Raji (cell line): ENCODE data around the gene BICD2.

Experiments
- POLR2A ChIP-seq: IDR thresholded peaks from 2 replicates; pipeline ENCODE4 v1.6.1; 2011; ENCODE audit warnings: low read depth, low read length, control low read depth; ENCODE audit not compliant: insufficient read depth

The BICD2 gene

DNA sequence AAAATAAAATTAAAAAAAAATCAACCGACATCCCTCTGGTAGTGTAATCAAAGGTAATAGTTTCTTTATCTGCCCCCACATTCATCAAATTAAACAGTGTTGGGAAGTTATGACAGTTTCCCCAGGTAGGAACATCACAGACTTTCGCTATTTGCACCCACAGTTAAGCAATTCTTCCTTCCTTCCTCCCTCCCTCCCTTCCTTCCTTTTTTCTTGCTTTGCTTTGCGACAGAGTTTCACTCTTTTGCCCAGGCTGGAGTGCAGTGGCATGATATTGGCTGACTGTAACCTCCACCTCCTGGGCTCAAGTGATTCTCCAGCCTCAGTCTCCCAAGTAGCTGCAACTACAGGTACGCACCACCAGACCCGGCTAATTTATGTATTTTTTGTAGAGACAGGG is 10.8 kb upstream of the BICD2 start:
- TF ChIP-seq POLR2A = no peak

- TF ChIP-seq POLR2A = no peak
These were observed 9.6 kb upstream of the BICD2 start for GRCh38 chr9:92774274-92774673.

DNA sequence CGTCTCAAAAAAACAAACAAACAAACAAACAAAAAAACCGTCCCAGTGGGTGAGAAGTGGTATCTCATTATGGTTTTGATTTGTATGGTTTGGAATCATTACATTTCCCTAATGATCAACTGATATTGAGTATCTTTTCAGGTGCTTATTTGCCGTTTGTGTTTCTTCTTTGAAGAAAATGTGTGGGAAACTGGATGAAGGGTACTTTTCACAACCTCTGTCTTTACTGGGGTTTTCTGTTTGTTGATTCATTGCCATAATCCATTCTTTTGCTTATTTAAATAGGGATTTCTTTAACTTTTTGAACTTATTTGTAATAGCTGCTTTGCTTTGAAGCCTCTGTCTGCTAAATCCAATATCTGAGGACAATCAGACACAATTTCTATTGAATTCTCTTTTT is 9.2 kb upstream of the BICD2 start:
- no peak for TF ChIP-seq POLR2A

DNA sequence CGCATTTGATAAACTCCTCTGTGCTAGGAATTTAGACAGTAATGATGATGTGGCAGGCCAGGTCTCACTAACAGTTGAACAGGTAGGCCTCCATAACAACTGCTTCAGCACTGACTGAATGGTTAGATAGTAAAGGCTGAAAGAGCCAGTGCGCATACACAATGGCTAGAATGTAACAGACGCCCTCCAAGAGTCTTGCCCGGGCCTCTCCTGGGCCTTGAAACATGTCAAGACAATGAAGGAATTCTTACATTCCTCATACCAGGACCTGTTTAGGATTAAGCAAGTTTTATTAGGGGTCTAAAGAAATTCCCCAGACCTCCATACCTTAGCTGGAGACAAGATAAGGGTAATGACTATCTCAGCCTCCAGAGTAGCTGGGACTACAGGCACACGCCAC is 6.7 kb upstream of the BICD2 start:
- no peak for TF ChIP-seq POLR2A

DNA sequence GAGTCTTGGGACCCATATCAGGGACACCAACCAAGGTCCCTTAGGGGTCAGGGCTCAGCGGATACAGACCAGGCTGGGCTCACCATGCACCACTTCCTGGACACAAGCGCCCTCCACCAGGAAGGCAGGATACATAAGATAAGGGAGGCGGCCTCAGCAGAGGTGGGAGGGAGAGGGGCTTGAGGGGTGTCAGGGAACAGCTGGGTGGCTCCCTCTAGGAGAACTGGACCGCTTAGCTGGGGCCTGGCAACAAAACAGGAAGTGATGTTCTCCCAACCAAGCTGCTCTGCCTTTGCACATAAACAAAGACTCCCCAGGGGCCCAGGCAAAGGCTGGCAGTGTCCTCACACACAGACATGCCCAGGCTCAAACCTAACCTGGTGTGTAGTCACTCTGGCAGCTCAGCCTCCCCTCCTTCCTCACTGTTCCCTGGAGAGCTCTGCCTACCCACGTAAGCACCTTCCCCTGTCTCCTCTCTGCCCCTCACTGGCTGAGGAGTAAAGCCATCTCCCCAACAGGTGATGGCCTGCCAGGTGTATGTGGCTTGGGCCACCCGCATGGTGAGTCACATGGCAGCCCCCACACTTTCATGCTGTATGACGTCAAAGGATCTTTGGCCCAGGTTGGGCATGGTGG is 5.8 kb upstream of the BICD2 start:
- peak; percentile 37; the same call in 1 of the 2 replicates for TF ChIP-seq POLR2A

GRCh38 chr9:92769990-92770359 is 5.3 kb upstream of the BICD2 start:
- no peak for TF ChIP-seq POLR2A

GRCh38 chr9:92769286-92769685 is 4.7 kb upstream of the BICD2 start:
- TF ChIP-seq POLR2A = no peak

GRCh38 chr9:92767066-92768054 is 2.7 kb upstream of the BICD2 start:
- no peak for TF ChIP-seq POLR2A

- TF ChIP-seq POLR2A = peak; percentile 90
These were observed 629 bp upstream of the BICD2 start for GRCh38 chr9:92764988-92765936.

- peak; percentile 24; the same call in 1 of the 2 replicates for TF ChIP-seq POLR2A
These were observed 782 bp downstream of the BICD2 start for GRCh38 chr9:92763721-92764380.

DNA sequence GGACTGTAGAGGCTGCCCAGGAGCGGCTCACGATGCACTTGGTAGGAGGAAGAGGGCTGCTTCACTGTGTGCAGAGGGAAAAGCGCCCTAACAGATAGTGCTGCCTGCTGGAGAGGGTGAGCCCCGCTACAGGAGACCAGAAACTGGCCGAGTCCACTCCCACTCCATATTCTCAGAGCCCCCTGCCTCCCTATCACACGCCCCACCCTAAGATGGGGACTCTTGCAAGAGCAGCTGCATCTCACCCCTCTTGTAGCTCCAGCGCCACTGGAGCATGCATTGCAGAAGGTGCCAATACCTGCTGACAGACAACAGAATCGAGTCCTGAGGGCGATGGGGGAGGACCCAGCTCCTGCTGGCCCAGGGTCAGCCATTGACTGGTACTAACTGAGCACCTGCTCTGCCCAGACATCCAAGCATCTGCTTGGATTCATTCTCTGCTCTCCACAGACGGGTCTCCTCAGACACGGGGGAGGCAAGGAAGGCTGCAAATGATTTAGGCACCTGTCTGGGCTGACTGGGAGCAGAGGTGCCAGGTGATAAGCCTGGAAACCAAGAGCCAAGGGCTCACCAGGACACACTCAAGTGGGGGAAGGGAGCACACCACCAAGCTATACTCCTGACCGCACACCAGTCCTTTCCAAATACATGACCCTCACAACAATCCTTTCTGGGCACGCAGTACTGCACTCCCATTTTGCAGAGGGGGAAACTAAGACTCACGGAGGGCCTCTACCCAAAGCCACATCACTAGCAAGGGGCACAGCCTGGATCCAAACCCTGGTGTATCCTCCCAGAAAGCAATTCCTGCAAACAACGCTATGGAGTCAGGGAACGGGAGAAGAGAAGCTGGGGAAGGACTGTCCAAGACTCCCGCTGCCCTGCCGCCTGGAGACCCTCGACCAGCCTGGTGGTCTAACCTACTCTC is 1.6 kb downstream of the BICD2 start:
- TF ChIP-seq POLR2A = no peak

DNA sequence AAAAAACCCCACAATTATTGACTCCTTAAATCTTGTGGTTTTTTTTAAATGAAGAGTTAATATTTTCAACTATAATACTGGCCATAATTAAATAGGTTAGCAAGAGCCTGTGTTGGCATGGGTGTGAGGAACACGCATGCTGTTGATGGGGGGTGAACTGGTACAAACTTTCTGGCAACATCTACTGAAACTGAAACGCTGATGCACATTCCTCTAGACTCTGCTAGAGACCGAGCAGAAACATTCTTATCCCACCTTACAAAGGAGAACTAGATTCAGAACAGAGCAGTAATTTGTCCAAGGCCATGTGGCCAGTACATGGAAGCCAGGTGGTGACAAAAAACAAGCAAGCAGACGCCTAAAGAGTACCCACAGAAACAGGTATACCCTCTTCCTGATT is 2.4 kb downstream of the BICD2 start:
- TF ChIP-seq POLR2A = no peak

GRCh38 chr9:92761686-92762085 is 2.9 kb downstream of the BICD2 start:
- no peak for TF ChIP-seq POLR2A

GRCh38 chr9:92760494-92760893 is 4.1 kb downstream of the BICD2 start:
- TF ChIP-seq POLR2A = no peak
